Suprapubic skin (tissue), 4 donors: ENCODE data around the gene PREPL.

Experiments
- POLR2A ChIP-seq, 2 donors: fragments of 450-650 bp; IDR thresholded peaks; one replicate each; pipeline ENCODE4 v1.6.1; 2017; ENCODE audit warnings: antibody characterized with exemption in 2 of 2, mild to moderate bottlenecking in 2 of 2, moderate library complexity in 2 of 2
- POLR2AphosphoS5 ChIP-seq, 3 donors: sonication (generic); formaldehyde crosslinking; IDR thresholded peaks; one replicate each; pipeline ENCODE4 v1.6.1; 2017; ENCODE audit warnings: antibody characterized with exemption in 3 of 3
- TF ChIP-seq, protein P1 (sequence below), 2 donors: fragments of 200-600 bp in 1 of 2; fragments of 450-650 bp in 1 of 2; sonication (generic) in 1 of 2; IDR thresholded peaks; one replicate each; pipeline ENCODE4 v1.5.1; 2016 to 2019; ENCODE audit warnings: antibody characterized with exemption in 2 of 2, mild to moderate bottlenecking in 1 of 2, moderate library complexity in 1 of 2

DNA sequence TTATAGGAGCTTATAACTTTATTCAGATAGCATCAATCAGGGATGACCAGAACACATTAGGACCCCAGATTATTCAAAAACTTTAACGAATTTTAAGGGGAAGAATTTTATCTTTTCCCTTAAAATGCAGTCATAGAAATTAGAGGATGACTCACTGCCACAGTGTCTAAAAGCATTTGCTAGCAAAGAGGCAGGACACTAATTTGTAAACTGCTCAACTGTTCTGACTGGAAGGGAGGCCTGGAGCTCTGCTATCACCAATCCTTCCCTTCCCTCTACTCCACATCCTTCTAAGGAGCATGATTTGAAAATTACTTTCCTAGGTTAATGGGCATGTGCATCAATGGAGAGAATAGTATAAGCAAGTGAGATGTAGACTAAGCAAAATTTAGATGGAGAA lies 40.5 kb downstream of the PREPL start:
- TF ChIP-seq POLR2A (IDR thresholded peaks at IDR 0.05) (no peak), POLR2AphosphoS5 (IDR thresholded peaks at IDR 0.05) (no peak)
- TF ChIP-seq, protein P1, sequence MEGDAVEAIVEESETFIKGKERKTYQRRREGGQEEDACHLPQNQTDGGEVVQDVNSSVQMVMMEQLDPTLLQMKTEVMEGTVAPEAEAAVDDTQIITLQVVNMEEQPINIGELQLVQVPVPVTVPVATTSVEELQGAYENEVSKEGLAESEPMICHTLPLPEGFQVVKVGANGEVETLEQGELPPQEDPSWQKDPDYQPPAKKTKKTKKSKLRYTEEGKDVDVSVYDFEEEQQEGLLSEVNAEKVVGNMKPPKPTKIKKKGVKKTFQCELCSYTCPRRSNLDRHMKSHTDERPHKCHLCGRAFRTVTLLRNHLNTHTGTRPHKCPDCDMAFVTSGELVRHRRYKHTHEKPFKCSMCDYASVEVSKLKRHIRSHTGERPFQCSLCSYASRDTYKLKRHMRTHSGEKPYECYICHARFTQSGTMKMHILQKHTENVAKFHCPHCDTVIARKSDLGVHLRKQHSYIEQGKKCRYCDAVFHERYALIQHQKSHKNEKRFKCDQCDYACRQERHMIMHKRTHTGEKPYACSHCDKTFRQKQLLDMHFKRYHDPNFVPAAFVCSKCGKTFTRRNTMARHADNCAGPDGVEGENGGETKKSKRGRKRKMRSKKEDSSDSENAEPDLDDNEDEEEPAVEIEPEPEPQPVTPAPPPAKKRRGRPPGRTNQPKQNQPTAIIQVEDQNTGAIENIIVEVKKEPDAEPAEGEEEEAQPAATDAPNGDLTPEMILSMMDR (IDR thresholded peaks at IDR 0.05), result no peak
